CD4-positive, alpha-beta T cell treated with Interferon gamma for 1 hour (primary cell): ENCODE data around the gene HS2ST1.
"Not testable (repeated sequence)": the region's sequence is repeated elsewhere in the genome, so short reads cannot be mapped to it uniquely, and the experiment has no call there.

ENCODE experiments used
- DNase-seq: peaks from one replicate; pipeline ENCODE4 v3.0.0-alpha.2; 2020

The HS2ST1 gene

DNA sequence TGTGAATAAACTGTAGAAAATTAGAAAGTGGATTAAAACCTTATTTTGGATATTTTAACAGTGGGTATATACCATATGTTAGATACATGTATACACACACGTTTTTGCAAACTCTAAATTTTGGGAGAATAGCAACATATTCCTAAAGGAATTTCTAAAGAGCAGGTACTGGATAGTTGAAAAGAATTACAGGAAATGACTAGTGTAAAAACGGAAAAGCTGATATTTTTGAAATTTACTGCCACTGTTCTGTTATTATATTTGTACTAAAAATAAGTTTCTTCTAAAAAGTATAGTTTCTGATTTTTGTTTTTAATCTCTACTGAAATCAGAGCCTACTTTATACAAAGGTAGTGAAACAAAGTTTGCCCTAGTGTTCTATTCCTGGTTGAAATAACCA lies 114.1 kb downstream of the HS2ST1 start:
- DNase-seq, result no peak

DNA sequence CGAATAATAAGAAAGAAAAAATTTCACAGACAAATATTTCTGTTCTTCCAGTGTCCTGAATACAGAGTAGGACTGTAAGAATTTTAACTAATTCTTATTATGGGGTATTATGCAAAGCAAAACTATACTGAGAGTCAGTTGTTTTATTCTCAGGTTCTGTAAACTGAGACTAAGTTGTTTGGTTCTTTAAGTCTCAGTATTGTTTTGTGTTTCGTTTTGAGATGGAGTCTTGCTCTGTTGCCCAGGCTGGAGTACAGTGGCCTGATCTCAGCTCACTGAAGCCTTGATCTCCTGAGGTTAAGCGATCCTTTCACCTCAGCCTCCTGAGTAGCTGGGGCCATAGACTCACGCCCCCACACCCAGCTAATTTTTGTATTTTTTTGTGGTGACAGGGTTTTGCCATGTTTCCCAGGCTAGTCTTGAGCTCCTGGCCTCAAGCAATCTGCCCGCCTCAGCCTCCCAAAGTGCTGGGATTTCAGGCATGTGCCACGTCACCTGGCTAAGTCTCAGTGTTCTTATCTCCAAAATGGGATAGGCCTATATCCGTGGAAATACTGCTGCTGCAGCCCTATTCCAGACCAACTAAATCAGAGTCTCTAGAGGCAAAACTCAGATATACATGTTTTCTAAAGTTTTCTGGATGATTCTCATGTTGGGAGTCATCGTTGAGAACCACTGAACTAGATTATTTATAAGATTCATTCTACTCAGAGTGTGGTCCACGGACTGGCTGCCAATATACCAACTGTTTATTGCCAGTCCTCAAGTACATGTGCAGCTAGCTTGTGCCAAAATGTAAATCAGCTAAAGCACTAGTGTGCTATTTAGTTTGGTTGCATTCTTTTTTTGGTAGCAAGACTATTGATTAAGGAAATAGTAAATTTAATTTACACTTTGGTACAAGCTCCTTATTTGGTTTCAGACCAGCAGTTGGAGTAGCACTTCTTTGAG lies 116.6 kb downstream of the HS2ST1 start:
- DNase-seq, result no peak

GRCh38 chr1:87034351-87034750 lies 119.9 kb downstream of the HS2ST1 start:
- DNase-seq, result no peak

DNA sequence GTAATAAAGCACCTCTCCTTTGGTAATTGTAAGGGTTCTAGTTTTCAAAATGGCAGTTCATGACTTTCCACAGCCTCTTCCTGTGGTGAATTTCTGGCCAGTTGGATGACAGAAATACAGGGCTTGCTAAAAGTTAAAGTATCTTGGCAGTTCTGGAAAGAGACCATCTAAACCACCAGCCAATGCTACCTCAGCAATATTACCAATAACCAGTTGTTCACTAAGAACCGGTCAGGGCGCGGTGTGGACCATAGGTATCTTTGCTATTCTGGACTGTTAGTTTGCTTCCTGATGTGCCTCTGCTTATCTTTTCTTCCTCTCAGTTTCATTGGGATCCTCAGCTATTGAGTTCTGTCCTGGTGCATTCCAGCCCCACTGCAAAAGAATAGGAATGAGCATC lies 124.7 kb downstream of the HS2ST1 start:
- no peak for DNase-seq

DNA sequence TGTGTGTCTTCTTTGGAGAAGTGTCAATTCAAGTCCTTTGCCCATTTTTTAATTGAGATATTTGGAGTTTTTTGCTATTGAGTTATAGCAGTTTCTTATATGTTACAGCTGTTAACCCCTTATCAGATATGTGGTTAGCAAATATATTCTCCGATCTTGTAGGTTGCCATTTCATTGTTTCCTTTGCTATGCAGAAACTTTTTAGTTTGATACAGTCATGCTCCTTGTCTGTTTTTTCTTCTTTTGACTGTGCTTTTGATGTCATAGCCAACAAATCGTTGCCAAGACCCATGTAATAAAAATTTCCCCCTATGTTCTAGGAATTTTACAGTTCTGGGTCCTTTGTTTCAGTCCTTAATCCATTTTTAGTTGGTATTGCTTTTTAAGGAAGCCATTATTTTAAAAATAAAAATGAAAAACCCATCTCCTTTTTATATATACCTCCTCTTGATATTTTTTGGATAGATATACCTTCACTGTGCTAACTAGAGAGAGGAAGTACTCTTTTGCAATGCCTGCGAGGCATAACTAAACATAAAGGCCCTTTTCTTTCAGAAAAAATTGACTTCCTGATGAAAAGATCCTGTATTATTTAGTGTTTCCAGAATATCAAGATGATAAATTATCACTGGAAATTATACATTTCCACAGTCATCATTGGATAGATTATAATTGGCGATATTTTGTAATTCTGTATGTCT lies 127.8 kb downstream of the HS2ST1 start:
- no peak for DNase-seq

- DNase-seq, result no peak
Observed at GRCh38 chr1:87044424-87044823, 130.0 kb downstream of the HS2ST1 start.

DNA sequence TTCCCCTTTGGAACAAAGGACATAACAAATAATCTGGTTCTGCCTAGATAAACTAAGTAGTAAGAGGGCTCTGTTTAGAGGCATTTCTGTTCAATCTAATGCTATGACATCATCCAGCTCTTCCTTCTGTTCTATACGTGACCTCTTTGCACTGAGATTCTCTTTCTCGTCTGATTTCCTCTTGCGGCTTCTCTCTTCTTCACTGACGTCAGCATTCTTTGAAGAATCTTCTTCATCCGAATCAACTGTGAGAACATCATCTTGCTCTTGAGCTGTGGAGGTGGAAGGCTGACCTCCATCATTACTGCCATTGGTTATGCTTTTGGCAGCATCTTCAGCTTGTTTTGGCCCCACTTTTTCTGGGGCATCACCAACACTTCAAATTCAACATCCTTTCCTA lies 130.4 kb downstream of the HS2ST1 start:
- DNase-seq, result peak; percentile 27

DNA sequence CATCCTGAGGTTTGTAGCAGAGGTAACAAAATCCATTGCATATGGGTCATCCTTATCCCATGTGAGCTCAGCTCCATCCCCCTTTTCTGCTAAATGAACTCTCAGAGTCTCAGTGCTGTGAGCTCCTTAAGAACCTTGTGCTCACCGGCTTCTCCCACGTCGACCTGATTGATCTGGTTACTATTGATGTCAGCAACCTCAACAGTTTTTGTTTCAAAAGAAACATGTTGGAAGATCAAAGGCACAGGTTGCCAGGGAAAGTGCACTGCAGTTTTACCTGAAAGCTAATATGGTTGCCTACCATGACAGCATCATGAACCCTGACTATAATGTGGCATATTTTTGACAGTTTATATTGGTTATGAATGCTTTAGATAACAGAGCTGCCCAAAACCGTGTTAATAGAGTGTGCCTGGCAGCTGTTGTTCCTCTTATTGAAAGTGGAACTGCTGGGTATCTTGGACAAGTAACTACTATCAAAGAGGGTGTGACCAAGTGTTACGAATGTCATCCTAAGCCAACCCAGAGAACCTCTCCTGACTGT lies 131.4 kb downstream of the HS2ST1 start:
- peak; percentile 59 for DNase-seq

DNA sequence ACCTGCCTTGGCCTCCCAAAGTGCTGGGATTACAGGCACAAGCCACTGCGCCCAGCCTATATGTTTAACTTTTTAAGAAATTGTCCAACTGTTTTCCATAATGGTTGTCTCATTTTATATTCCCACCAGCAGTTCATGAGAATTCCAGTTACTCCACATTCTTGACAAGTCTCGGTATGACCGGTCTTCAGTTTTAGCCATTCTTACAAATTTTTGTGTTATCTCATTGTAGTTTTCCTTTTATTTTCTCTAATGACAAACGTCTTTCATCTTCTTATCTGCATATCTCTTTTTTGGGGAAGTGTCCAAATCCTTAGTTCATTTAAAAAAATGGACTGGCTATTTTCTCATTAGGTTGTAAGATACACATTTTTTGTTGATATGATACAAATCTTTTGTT lies 132.5 kb downstream of the HS2ST1 start:
- no peak for DNase-seq

DNA sequence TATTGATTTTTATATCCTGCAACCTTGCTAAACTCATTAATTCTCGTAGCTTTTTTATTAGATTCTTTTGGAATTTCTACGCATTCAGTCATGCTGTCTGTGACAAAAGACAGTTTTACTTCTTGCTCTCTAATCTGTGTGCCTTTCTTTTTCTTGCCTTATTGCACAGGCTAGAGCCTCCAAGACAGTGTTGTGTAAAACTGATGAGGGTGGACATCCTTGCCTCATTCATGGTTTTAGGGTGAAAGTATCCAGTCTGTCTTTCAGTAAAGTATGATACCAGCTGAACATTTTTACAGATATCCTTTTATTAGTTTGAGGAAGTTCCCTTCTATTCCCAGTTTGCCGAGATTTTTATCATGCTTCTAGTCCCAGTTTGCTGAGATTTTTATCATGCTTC lies 133.8 kb downstream of the HS2ST1 start:
- DNase-seq, result no peak

- DNase-seq, result no peak
Observed at GRCh38 chr1:87051965-87052364, 137.5 kb downstream of the HS2ST1 start.

DNA sequence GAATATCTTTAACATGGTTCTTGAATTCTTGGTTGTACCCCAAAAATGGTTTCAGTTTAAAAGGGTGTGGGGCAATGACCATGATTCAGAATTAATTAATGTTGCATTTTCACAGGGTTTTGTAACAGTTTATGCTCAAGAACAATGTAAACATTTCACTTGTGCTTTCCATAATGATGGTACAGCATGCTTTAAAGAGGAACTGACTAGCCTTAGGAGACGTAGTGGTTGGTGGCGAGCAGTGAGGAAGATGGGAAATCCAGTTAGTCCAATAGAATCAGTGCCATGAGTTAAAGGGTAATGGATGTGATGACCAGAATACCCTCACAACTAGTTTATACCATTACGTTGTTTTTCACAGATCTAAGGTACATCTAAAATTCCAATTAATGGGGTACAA lies 138.0 kb downstream of the HS2ST1 start:
- DNase-seq, result no peak

GRCh38 chr1:87052961-87053360 lies 138.5 kb downstream of the HS2ST1 start:
- DNase-seq, result no peak

- DNase-seq, result no peak
Observed at GRCh38 chr1:87053446-87053845, 139.0 kb downstream of the HS2ST1 start.

GRCh38 chr1:87056974-87057373 lies 142.5 kb downstream of the HS2ST1 start:
- no peak for DNase-seq

GRCh38 chr1:87058343-87058649 lies 143.9 kb downstream of the HS2ST1 start:
- no peak for DNase-seq

DNA sequence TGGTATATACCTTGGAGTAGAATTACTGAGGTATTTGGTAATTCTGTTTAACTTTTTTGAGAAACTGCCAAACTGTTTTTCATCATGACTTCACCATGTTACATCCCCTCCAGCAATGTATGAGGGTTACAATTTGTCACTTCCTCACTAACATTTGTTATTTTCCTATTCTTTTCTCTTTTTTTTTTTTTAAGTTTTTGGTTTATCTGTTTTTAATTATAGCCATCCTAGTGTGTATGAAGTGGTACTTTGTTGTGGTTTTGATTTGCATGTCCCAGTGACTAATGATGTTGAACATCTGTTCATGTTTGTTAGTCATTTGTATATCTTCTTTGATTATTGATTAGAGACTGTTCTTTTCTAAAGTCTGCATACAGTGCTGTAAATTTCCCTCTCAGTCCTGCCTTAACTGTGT lies 147.3 kb downstream of the HS2ST1 start:
- DNase-seq, result no peak

GRCh38 chr1:87062687-87063086 lies 148.3 kb downstream of the HS2ST1 start:
- no peak for DNase-seq

GRCh38 chr1:87064309-87064708 lies 149.9 kb downstream of the HS2ST1 start:
- DNase-seq, result no peak

DNA sequence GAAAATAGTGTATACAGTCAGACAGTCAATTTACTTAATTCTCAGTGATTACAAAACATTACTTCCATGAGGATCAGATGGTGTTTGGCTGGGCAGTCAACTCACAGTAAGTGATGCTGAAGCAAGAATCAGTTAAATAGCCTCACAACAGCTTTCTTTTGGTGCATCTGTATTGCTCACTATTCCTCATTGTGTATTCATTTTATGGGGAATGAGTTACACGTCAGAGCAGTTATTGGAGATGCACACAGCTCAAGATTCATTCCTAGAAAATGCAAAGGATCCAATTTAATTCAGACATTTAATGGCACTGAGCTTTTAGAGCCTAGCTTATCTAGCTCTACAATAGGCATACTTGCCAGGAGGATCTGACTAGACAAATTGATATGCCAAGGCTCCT lies 150.6 kb downstream of the HS2ST1 start:
- no peak for DNase-seq

DNA sequence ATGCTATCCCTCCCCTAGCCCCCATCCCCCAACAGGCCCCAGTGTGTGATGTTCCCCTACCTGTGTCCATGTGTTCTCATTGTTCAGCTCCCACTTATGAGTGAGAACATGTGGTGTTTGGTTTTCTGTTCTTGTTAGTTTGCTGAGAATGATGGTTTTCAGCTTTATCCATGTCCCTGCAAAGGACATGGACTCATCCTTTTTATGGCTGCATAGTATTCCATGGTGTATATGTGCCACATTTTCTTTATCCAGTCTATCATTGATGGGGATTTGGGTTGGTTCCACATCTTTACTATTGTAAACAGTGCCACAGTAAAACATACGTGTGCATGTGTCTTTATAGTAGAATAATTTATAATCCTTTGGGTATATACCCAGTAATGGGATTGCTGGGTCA lies 152.3 kb downstream of the HS2ST1 start:
- DNase-seq, result not testable (repeated sequence)

DNA sequence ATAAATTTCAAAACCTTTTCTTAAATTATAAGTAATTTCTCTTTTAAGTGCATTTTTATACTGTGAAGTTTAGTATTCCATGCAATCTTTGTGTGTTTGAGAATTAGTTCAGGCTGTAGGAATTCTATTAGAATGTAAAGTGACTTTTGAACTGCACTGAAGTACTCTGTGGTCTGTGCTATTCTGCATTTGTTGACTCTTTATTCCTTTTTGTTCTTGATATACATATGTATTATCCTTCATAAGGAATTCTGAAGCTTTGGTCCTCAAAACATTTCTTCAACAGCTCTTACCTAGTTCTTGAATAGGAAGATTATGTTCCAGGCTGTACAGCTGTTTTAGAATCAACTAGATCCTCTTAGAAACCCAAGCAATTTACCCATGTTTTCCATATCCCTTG lies 158.0 kb downstream of the HS2ST1 start:
- no peak for DNase-seq

DNA sequence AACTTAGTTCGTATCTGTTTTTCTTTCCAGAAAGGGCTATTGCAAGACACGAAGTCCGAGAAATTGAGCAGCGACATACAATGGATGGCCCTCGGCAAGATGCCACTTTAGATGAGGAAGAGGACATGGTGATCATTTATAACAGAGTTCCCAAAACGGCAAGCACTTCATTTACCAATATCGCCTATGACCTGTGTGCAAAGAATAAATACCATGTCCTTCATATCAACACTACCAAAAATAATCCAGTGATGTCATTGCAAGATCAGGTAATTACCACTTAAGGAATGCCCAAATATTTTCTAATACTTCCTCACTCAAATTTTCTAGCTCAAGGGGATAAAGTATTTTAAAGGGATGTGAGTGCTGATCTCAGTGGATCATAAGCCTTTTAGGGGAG lies 158.5 kb downstream of the HS2ST1 start:
- no peak for DNase-seq
